GM21576 (cell line): ENCODE measurements around the gene BCOR.

ENCODE experiments used
- ATAC-seq: cut with Tn5 transposase; IDR thresholded peaks from one replicate; pipeline ENCODE4 v1.9.1; 2021; ENCODE audit warnings: mild to moderate bottlenecking, moderate library complexity; ENCODE audit not compliant: unreplicated experiment

BCOR gene

GRCh38 chrX:40086569-40087335 lies 11.0 kb downstream of the BCOR start:
- ATAC-seq: no peak

DNA sequence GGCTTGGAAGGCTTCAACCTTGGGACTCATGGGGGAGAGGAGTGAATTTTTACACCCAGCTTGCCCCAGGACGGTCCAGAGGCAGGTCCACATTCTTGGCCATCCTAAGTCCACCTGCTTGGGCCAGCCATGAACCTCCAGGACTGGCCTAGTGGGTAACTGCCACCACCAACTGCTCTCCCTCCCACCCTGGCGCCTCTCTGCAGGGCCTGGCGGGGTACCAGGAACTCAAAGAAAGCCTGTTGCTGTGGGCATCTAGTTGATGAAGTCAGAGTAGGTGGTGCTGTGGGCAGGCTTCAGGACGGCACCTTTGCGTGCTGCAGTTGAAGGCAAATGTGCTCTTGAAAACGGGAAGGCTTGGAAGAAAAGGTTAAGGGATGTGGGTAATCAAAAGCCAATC lies 12.0 kb downstream of the BCOR start:
- no peak for ATAC-seq

DNA sequence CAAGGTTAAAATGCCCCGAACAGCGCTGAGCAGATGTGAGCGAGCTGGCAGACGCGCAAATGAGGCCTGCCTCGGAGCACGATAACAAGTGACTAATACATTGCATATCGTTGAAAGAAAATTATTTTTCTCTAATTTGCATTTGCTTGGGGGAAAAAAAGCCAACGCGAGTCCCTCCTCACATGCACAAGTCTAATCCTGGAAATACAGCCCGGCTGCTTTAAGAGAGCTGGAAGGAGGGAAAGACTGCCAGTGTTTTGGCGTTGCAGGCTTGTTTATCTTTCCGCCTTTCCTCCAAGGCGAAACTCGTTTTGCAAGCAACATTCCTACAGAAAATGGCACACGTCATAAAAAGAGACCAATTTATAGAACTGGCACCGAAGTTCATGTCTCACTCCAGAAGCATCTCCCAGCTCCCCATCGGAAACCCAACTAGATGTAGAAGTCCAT lies 12.6 kb downstream of the BCOR start:
- no peak for ATAC-seq

GRCh38 chrX:40084471-40085101 lies 13.2 kb downstream of the BCOR start:
- no peak for ATAC-seq

DNA sequence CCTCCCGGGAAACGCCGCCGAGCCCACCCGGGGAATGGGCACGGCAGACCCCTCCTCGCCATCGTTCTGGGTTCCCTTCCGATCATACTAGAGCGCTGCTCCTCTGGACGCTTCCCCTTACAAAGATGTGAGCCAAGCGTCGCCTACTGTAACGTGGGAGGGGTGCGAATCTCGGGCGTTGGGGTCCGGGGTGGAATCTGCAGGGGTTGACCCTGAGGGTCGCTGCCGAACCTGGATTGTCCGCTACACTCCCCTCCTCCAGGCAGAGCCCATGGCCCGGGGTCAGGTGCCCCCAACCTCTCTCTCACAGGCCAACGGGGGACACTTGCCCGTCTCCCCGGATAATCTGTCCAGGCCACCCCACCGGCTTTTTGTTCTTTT lies 13.8 kb downstream of the BCOR start:
- ATAC-seq: no peak

GRCh38 chrX:40083120-40083978 lies 14.4 kb downstream of the BCOR start:
- no peak for ATAC-seq

- ATAC-seq: no peak
These were observed 15.2 kb downstream of the BCOR start for GRCh38 chrX:40082447-40083119.

DNA sequence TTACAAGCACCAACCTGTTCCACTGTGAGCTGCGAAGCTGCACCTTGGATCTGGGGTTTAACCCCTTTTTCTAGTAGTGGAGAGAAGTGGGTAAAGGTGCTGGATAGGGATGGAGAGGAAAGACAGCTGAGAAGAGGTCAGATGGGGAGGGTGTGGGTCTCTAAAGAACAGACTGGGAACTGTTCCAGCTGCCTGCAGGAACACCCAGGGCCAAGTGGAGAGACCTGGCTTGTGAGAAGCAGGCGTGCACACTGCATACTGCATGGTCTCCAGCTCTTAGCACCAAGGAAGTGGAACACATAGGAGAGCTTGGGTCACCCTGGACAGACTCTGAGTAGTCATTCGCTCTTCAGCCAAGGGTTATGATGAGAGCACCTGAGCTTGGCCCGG lies 16.1 kb downstream of the BCOR start:
- no peak for ATAC-seq

DNA sequence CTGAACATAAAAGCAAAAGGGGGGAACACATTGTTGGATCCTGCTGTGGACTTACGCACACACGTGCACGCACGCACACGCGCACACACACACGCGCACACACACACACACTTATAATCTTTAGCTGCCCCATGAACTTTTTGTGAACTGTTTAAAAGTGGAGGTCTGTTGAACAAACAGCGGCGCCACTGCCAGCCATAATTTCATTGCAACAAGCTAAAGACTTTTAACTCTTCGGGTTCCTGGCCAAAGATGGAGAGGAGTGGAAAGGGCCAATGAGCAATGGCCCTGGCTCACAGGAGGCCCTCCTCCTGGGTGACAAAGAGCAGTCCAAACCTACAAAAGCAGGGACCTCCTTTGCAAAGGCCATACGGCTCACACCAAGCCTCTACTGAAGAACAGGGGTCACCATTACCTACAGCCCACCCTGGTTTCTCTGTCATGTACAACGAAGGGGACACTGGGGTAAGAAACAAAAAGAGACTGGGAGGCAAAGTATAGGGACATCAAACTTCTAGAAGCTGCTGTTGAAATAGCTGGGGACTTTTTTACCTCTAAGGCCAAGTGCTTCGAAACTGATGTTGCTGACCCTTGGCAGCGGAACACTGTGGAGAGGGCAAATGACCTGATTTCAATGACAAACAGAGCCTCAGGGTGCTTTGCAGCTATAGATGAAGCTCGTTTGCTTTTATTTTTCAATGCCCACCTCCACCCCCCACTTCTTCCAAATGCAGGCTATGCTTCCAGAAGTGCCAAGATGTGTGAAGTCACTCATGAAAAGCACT lies 16.7 kb downstream of the BCOR start:
- ATAC-seq: no peak

DNA sequence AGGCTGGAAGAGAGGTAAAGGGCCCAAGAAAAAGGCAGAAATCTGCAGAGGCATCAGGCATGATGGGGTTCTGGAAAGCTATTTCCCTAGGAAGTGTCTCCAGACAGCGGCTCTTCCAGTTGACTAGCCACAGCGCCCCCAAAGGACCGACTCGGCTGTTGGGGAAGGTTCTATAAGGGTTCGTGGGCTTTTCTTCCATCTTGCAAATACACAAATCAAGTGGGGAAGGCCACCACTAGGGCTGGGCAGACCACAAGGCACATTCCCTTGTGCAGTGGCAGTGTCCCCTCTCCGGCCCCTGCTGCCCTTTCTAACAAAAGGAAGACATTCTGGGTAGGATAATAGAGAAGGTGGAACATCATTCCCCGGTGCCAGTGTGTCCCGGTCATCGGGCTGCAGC lies 18.2 kb downstream of the BCOR start:
- no peak for ATAC-seq

GRCh38 chrX:40078489-40079227 lies 19.1 kb downstream of the BCOR start:
- no peak for ATAC-seq

- no peak for ATAC-seq
These were observed 19.9 kb downstream of the BCOR start for GRCh38 chrX:40077906-40078305.

- ATAC-seq: no peak
These were observed 20.8 kb downstream of the BCOR start for GRCh38 chrX:40076750-40077575.

- no peak for ATAC-seq
These were observed 22.8 kb downstream of the BCOR start for GRCh38 chrX:40074959-40075332.

DNA sequence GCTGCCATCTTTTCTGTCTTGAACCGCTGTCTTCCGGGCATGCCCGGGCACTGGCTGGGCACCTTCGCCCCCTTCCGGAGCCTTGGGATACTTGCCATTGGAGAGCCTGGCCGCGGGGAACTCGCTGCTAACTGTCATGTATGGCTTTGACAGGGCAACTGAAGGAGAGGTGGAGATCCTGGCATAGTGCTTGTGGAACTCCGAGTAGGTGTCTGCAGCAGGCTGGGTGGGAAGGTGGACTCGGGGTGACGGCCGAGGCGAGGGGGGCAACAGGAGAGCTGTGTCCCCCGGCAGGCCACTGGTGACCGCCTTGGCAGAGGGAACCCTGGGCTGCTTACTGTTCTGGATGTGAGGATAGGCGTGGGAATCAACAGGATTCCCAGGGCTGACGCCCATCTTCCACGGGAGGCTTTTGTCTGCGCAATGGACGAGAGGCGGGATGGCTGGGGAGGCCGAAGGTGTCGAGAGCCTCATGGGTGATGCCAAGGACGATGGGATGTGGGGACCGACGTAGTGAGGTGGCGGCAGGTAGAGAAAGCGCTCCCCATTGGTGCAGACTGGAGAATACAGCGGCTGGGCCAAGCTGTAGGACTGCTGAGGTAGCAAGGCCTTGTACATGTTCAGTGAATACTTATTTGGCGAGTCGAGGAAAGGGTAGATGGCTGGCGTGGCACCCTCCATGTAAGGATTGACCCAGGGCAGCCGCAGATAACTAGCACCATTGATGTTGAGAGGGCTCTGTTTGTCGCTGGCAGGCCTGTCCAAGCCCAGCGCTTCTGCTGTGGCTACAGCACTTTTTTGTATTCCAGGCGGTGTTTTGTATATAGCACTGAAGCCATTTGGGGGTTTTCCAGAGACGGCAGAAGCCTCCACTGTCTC lies 23.4 kb downstream of the BCOR start:
- ATAC-seq: no peak

- ATAC-seq: no peak
These were observed 24.2 kb downstream of the BCOR start for GRCh38 chrX:40073439-40074054.

- no peak for ATAC-seq
These were observed 25.5 kb downstream of the BCOR start for GRCh38 chrX:40072246-40072645.
